ENCODE measurements around the gene GRAMD2B. TPM values are rescaled to one million over a fixed set of nuclear protein-coding genes. Genes with fewer than 3 reads are reported as not detected.

The GRAMD2B gene
- total RNA-seq, 1 experiment from 2014 or later = 6.7 TPM

- H3K27ac ChIP-seq (ENCODE audit: insufficient read length, low read depth, low read length) = no peak overlapping the region
- no peaks in the 10 kb centered on the region for H3K4me1 ChIP-seq (ENCODE audit: insufficient read depth, low read length)
- no peaks in the 10 kb centered on the region for H3K27me3 ChIP-seq (ENCODE audit: insufficient read depth, low read length)
- no peak overlapping the region for H2AK5ac ChIP-seq (ENCODE audit: insufficient read length, low read length)
- Mint-ChIP-seq H3K9me3 (no peaks in the 10 kb centered on the region), H3K4me3 (no peak overlapping the region), H3K27ac (no peak overlapping the region), H3K4me1 (no peaks in the 10 kb centered on the region), H3K27me3 (ENCODE audit: low read depth) (no peaks in the 10 kb centered on the region), H3K36me3 (ENCODE audit: insufficient read depth in 1 of 3, low read depth in 3 of 3) (peaks cover 0 to 7% (median 4%) of the 10 kb centered on the region in 3 experiments; a peak in 2 of 7 replicates)
- H3K9ac ChIP-seq (ENCODE audit: extremely low read depth, insufficient read length, low read length) = no peak overlapping the region
- no peak overlapping the region for H3K18ac ChIP-seq (ENCODE audit: insufficient read length, low read depth, low read length)
- no peaks in the 10 kb centered on the region for H3K79me2 ChIP-seq (ENCODE audit: insufficient read depth, low read length)
- H3K23me2 ChIP-seq (ENCODE audit: insufficient read length, low read depth, low read length, poor library complexity, severe bottlenecking) = no peaks in the 10 kb centered on the region
- H3K56ac ChIP-seq (ENCODE audit: insufficient read length, low read depth, low read length) = no peak overlapping the region
- no peak overlapping the region for H2AFZ ChIP-seq (ENCODE audit: low read length)
- DNase-seq = no peak
- H3K23ac ChIP-seq (ENCODE audit: insufficient read length, low read depth, low read length) = no peak overlapping the region
- no peak overlapping the region for H2BK15ac ChIP-seq (ENCODE audit: low read depth, low read length)
- no peaks in the 10 kb centered on the region for H4K20me1 ChIP-seq (ENCODE audit: control insufficient read depth, insufficient read depth, insufficient read length)
- no peak overlapping the region for H4K8ac ChIP-seq (replicated peaks; ENCODE audit: insufficient read length, low read depth, low read length)
- H3K14ac ChIP-seq (ENCODE audit: insufficient read depth, low read length) = no peak overlapping the region
- H4K5ac ChIP-seq (ENCODE audit: insufficient read length, low read depth, low read length) = no peak overlapping the region
- no peak overlapping the region for H3T11ph ChIP-seq (ENCODE audit: low read length)
- H2BK12ac ChIP-seq (ENCODE audit: insufficient read length, low read depth, low read length) = no peak overlapping the region
- H2BK120ac ChIP-seq (ENCODE audit: low read depth, low read length, poor library complexity, severe bottlenecking) = no peak overlapping the region
- H4K91ac ChIP-seq (ENCODE audit: insufficient read length, low read depth, low read length) = no peak overlapping the region
- H3K9me3 ChIP-seq (ENCODE audit: control insufficient read depth, low read depth, low read length) = no peaks in the 10 kb centered on the region
- H3K79me1 ChIP-seq (ENCODE audit: insufficient read depth, low read depth, low read length, poor library complexity, severe bottlenecking) = no peaks in the 10 kb centered on the region
- no peak for TF ChIP-seq CTCF (conservative IDR thresholded peaks at IDR 0.05)
- no peak overlapping the region for H3K4me2 ChIP-seq (ENCODE audit: insufficient read depth, insufficient read length, low read length)
- H3K4ac ChIP-seq (ENCODE audit: low read depth, low read length) = no peak overlapping the region
- H2BK20ac ChIP-seq (ENCODE audit: low read depth, low read length, poor library complexity, severe bottlenecking) = no peak overlapping the region
- H2BK5ac ChIP-seq (ENCODE audit: insufficient read length, low read length) = no peak overlapping the region
Observed at GRCh38 chr5:126430631-126431030, 7.4 kb downstream of the GRAMD2B start.
